SJCRH30 (cell line): Measurements from ENCODE around the gene TUBG2. TPM values are rescaled to one million over a fixed set of nuclear protein-coding genes. Genes with fewer than 3 reads are reported as not detected.

Experiments used
- DNase-seq, 2 experiments: peaks; one replicate each; pipeline ENCODE4 v3.0.0-alpha.2; 2015 to 2020
- H3K27ac ChIP-seq: fragments of 250-450 bp; sonication (Bioruptor Pico); 2 replicates; pipeline ENCODE4 v1.5.1; 2020; ENCODE audit warnings: mild to moderate bottlenecking, moderate library complexity
- H3K27me3 ChIP-seq: fragments of 250-450 bp; sonication (Bioruptor Pico); 2 replicates; pipeline ENCODE4 v1.5.1; 2020; ENCODE audit warnings: mild to moderate bottlenecking, moderate library complexity
- H3K36me3 ChIP-seq: fragments of 250-450 bp; sonication (Bioruptor Pico); 2 replicates; pipeline ENCODE4 v1.5.1; 2020; ENCODE audit warnings: mild to moderate bottlenecking, moderate library complexity
- H3K4me1 ChIP-seq: fragments of 250-450 bp; sonication (Bioruptor Pico); 2 replicates; pipeline ENCODE4 v1.5.1; 2020; ENCODE audit warnings: mild to moderate bottlenecking, moderate library complexity
- H3K4me3 ChIP-seq: fragments of 250-450 bp; sonication (Bioruptor Pico); 2 replicates; pipeline ENCODE4 v1.5.1; 2020; ENCODE audit warnings: mild to moderate bottlenecking, moderate library complexity
- H3K9me3 ChIP-seq: fragments of 250-450 bp; sonication (Bioruptor Pico); replicated peaks from 2 replicates; pipeline ENCODE4 v1.5.1; 2020; ENCODE audit warnings: mild to moderate bottlenecking, moderate library complexity
- total RNA-seq: library from RNA; depleted of rRNA; stranded (reverse); fragments of >200 nt; shearing (Covaris generic); gene quantifications from 2 replicates; pipeline ENCODE4 v1.2.3, GENCODE V29; 2014

The TUBG2 gene
- total RNA-seq, 1 experiment from 2014 or later, result 10.4 TPM

DNA sequence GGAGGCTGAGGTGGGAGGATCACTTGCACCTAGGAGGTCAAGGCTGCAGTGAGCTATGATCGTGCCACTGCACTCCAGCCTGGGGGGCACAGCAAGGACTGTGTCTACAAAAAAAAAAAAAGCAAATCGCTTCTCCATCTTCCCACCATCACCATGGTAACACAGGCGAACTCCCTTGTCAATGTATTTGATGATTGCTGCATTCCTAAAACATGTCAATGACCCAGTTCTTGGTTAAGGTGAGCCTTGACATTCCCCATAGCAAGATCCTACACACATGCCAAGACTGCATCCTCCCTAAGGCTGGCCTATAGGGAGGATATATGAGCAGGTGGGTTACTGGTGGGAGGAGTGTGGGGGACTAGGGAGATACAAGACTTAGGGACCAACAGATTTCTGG is 35.4 kb downstream of the TUBG2 start:
- no peak overlapping the region for H3K4me3 ChIP-seq
- no peak for DNase-seq
- peaks cover 8% of the 10 kb centered on the region for H3K4me1 ChIP-seq
- no peaks in the 10 kb centered on the region for H3K9me3 ChIP-seq
- no peak overlapping the region for H3K27ac ChIP-seq
- no peaks in the 10 kb centered on the region for H3K27me3 ChIP-seq
- no peaks in the 10 kb centered on the region for H3K36me3 ChIP-seq

DNA sequence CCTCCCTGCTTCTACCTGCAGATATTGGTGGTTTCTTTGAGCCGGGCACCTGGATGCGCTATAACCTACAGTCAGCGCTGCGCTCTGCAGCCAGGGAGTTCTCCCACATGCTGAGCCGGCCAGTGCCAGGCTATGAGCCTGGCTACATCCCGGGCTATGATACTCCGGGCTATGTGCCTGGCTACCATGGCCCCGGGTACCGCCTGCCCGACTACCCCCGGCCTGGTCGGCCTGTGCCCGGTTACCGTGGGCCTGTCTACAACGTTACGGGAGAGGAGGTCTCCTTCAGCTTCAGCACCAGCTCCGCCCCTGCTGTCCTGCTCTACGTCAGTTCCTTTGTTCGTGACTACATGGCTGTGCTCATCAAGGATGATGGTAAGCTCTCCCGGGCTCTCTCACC is 36.4 kb downstream of the TUBG2 start:
- Histone ChIP-seq H3K4me3 (no peak overlapping the region), H3K27me3 (no peaks in the 10 kb centered on the region), H3K27ac (no peak overlapping the region), H3K4me1 (peaks cover 10% of the 10 kb centered on the region), H3K36me3 (no peaks in the 10 kb centered on the region), H3K9me3 (no peaks in the 10 kb centered on the region)
- DNase-seq, result no peak

DNA sequence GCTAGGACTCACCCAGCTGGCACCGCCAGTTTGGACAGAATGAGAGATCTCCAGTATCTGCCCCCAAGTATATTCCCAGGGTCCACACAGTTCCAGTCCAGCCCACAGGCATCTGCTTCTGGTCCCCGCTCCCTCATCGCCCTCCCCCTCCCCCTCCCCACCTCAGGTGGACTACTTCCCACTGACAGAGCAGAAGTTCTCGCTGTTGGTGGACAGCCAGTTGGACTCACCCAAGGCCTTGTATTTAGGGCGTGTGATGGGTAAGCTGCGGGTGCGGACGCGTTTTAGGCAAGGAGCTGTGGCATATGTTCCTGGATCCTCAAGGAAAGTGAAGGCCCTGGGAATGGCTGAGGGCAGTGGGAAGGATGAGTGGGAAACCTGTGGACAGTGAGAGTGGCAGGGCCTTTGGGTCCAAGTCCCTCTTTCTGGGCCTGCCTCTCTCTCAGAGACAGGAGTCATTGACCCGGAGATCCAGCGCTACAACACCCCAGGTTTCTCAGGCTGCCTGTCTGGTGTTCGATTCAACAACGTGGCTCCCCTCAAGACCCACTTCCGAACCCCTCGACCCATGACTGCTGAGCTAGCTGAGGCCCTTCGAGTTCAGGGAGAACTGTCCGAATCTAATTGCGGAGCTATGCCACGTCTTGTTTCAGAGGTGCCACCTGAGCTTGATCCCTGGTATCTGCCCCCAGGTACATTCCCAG is 38.2 kb downstream of the TUBG2 start:
- H3K4me3 ChIP-seq, result no peak overlapping the region
- H3K27me3 ChIP-seq, result no peaks in the 10 kb centered on the region
- H3K9me3 ChIP-seq, result no peaks in the 10 kb centered on the region
- no peaks in the 10 kb centered on the region for H3K36me3 ChIP-seq
- peaks cover 10% of the 10 kb centered on the region for H3K4me1 ChIP-seq
- no peak for DNase-seq
- no peak overlapping the region for H3K27ac ChIP-seq

DNA sequence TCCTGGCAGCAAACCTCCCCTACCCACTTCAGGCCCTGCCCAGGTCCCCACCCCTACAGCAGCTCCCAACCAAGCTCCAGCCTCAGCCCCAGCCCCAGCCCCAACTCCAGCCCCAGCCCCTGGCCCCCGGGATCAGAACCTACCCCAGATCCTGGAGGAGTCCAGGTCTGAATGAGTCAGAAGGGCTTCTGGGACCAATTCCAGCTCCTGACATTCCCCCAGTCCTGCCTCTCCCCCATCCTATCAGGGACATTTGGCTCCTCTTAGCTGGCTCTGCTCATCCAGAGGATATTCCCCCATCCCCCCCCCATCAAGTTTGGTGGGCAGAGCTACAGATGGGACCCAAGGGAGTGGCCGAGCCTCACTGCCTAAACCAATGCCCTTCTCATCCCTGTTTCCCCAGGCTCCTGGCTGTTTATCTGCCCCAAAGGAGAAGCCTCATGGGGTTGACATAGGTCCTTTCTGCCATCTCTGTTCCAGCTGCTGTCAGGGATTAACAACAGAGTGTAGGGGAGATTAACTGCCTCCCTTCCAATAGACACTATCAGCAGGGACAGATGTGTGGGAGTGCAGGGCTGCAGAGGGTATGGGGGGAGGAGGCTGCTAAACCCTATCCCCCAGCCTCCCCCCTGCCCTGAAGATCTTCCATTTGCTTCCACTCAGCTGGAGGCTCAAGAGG is 39.8 kb downstream of the TUBG2 start:
- Histone ChIP-seq H3K4me1 (peaks cover 10% of the 10 kb centered on the region), H3K36me3 (peaks cover 4% of the 10 kb centered on the region; the same call in 1 of the 2 replicates), H3K9me3 (no peaks in the 10 kb centered on the region), H3K27ac (no peak overlapping the region), H3K4me3 (no peak overlapping the region), H3K27me3 (no peaks in the 10 kb centered on the region)
- peak; percentile 75 to 83 for DNase-seq

DNA sequence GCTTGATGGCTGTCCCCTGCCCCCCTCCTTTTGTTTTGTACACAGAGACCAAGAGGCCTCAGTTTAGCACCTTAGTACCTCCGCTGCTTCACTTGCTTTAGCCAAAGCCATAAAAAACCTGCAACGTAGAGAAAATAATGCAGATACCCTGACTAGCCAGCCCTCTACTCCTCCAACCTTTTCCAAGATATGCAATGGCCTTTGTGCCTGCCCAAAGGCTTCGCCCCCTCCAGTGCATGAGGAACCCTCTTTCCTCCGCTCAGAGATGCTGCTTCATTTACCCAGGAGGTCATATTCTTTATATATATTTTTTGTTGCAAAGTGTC is 40.3 kb downstream of the TUBG2 start:
- Histone ChIP-seq H3K9me3 (no peaks in the 10 kb centered on the region), H3K4me1 (peaks cover 10% of the 10 kb centered on the region), H3K4me3 (no peak overlapping the region), H3K27me3 (no peaks in the 10 kb centered on the region), H3K36me3 (peaks cover 8% of the 10 kb centered on the region), H3K27ac (no peak overlapping the region)
- no peak for DNase-seq

DNA sequence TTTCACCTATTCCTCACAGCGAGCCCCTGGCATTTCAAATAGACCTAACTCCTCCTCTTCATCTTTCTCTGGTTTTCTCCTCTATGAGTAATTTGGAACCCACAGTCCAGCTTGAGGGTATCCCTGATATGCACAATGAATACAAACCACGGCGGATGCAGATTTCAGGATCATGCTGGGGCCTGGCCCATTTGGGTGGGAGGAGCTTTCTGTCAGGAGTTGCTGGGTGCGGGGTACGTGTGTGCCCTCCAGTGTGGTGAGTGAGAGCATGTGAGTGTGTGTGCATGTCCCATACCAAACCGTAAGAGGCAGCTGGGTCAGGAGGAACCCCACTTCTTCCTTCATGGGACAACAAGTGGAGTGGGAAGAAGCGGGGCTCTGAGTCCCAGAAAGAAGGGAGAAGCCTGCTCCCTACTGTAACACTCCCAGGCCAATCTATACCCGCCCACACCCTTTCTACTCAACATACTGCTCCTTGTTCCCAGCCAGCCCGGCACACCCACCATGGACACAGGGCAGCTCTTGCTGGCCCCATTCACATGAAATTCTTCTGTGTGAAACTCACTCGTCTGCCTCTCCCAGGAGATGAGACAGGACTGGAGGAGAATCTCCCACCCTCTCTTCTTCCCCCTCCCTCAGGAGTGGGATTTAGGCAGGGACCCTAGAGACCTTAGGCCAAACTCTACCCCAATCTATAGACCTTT is 41.7 kb downstream of the TUBG2 start:
- peaks cover 19% of the 10 kb centered on the region for H3K36me3 ChIP-seq
- no peak overlapping the region for H3K4me3 ChIP-seq
- H3K27ac ChIP-seq, result no peak overlapping the region
- peaks cover 10% of the 10 kb centered on the region for H3K4me1 ChIP-seq
- H3K27me3 ChIP-seq, result no peaks in the 10 kb centered on the region
- DNase-seq, result no peak
- H3K9me3 ChIP-seq, result no peaks in the 10 kb centered on the region

DNA sequence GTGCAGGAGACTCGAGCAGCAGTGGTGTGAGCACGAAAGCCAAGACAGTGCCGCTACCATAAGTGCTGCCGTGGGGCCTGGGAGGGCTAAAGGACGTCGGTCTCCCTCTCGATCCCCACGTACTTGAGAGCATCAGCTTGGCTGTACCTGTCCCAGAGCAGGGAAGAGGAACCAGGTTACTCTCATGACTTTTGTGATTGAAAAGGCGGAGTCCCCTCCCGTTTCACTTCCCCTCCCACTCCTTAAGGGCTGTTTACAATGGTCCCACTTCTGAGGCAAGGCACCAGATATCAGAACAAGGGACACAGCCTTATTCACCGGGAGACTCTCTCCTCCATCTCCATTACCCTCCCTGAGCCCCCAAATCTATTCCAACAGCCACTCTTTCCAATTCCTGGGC is 43.4 kb downstream of the TUBG2 start:
- Histone ChIP-seq H3K36me3 (peaks cover 22% of the 10 kb centered on the region), H3K27ac (no peak overlapping the region)

DNA sequence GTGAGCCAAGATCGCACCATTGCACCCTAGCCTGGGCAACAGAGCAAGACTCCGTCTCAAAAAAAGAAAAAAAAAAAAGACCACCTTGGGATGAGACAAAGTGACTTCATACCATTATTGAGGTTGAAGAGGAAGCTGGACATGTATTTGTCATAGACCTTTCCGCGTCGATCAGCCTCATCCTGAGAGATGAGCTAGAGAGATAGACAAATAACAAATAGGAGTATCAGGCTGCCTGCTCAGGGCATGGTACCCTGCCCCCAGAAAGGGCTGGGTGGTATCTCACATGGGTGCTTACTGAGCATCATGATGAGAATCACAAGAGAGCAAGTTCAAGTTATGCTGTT is 45.4 kb downstream of the TUBG2 start:
- no peak overlapping the region for H3K27ac ChIP-seq
- H3K9me3 ChIP-seq, result no peaks in the 10 kb centered on the region
- no peaks in the 10 kb centered on the region for H3K27me3 ChIP-seq
- no peak for DNase-seq
- H3K4me3 ChIP-seq, result no peak overlapping the region
- peaks cover 3% of the 10 kb centered on the region; the same call in 1 of the 2 replicates for H3K4me1 ChIP-seq
- H3K36me3 ChIP-seq, result peaks cover 31% of the 10 kb centered on the region

More for the DNA sequence above, 43.4 kb downstream of the TUBG2 start:
- DNase-seq, result no peak
- no peaks in the 10 kb centered on the region for H3K9me3 ChIP-seq
- peaks cover 10% of the 10 kb centered on the region for H3K4me1 ChIP-seq
- H3K27me3 ChIP-seq, result no peaks in the 10 kb centered on the region
- no peak overlapping the region for H3K4me3 ChIP-seq

DNA sequence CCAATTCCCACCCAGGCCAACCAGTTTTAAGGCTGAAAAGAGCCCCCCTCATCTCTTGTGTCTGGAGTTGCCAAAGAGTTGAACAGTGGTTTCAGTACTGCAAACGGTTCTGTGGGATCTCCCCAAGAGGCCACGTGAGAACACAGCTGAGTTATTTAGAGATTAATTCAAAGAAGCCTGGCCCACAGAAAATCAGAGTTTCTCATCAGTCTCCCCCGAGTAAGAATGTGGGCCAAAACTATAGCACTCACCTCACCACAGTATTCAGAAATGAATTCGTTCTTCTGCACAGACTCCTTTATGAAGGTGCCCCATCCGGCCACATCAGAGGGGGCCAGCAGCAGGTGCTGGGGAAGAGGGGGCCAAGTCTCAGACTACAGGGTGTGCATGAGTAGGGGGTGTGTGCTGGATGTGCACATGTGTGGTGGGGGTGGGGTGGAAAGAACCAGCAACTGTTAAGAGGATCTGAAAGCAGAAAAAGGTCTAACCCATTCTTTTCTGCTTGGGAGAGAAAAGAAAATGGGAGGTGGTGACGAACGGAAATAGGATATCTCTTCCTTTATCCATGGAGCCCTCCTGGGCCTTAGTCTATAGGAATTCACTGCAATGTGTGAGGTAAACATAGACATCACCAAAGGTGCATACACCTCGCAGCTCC is 45.9 kb downstream of the TUBG2 start:
- peaks cover 35% of the 10 kb centered on the region for H3K36me3 ChIP-seq

DNA sequence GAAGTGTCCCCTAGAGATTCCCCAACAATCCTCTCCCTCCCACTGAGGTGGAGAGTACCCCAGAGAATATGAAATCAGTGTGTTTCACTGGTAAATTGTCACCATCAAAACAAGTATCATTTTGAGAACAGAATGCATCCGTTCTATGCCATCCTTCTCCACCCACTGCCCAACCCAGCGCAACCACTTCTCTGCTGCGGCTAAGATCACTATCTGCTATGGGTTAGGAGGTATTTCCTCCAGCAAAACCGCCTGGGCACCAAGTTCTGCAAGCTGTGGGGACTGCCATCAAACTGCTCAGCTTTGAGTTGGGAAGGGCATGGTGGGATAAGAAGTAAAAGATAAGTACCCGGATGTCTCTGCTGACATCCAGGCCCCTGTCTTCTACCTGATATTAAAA is 47.6 kb downstream of the TUBG2 start:
- no peak overlapping the region for H3K27ac ChIP-seq
- H3K4me1 ChIP-seq, result no peaks in the 10 kb centered on the region
- no peaks in the 10 kb centered on the region for H3K27me3 ChIP-seq
- DNase-seq, result no peak
- H3K36me3 ChIP-seq, result peaks cover 36% of the 10 kb centered on the region
- no peak overlapping the region for H3K4me3 ChIP-seq
- no peaks in the 10 kb centered on the region for H3K9me3 ChIP-seq

More for the DNA sequence above, 45.9 kb downstream of the TUBG2 start:
- Histone ChIP-seq H3K27me3 (no peaks in the 10 kb centered on the region), H3K4me3 (no peak overlapping the region), H3K9me3 (no peaks in the 10 kb centered on the region), H3K4me1 (no peaks in the 10 kb centered on the region), H3K27ac (no peak overlapping the region)
- DNase-seq, result no peak

DNA sequence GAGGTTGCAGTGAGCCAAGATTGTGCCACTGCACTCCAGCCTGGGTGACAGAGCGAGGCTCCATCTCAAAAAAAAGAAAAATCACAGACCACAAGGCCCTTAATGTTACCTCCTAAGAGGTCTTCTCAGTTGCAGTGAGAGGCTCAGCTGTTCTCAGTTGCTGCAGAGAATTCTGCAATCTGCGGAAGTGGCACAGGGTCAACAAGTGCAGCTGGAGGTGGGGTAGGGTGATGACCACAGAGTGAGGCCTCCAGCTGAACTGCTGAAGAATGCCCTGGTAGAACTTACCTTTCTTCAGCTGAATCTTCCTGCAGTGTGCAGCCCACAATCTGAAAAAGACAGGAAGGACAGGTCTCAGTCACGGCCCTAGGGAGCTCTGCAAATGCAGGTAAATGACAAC is 49.5 kb downstream of the TUBG2 start:
- H3K4me1 ChIP-seq, result no peaks in the 10 kb centered on the region
- no peak overlapping the region for H3K4me3 ChIP-seq
- DNase-seq, result no peak
- H3K36me3 ChIP-seq, result peaks cover 39% of the 10 kb centered on the region
- H3K9me3 ChIP-seq, result no peaks in the 10 kb centered on the region
- H3K27me3 ChIP-seq, result no peaks in the 10 kb centered on the region
- no peak overlapping the region for H3K27ac ChIP-seq

DNA sequence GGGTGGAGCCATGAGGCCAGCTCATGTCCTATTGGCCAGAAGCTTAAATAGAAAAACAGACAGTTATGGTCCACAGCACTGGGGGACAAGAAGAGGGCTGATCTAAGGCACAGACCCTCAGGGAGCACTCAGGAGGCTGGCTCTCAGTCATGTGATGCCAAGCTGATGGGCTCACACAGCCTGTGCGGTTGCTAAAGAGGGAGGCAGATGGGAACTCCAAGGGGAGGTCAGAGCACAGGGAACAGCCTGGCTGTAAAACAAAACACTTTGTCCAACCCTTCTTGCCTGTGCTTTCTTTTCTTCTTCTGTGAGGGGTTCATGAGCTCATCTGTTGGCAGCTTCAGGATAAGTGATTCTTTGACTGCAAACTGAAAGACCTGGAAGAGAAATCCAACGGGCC is 50.5 kb downstream of the TUBG2 start:
- H3K4me1 ChIP-seq, result no peaks in the 10 kb centered on the region
- H3K9me3 ChIP-seq, result no peaks in the 10 kb centered on the region
- no peak overlapping the region for H3K27ac ChIP-seq
- H3K4me3 ChIP-seq, result no peak overlapping the region
- no peaks in the 10 kb centered on the region for H3K27me3 ChIP-seq
- peaks cover 37% of the 10 kb centered on the region for H3K36me3 ChIP-seq
- DNase-seq, result no peak
